Lower leg skin (tissue), 3 donors: ENCODE results near the gene ACVR1.

Source experiments
- CTCF ChIP-seq, 3 donors: fragments of 450-650 bp; IDR thresholded peaks; one replicate each; pipeline ENCODE4 v1.5.1; 2016; ENCODE audit warnings: antibody characterized with exemption in 3 of 3, mild to moderate bottlenecking in 3 of 3, moderate library complexity in 2 of 3
- POLR2A ChIP-seq, 2 donors: fragments of 450-650 bp; IDR thresholded peaks; one replicate each; pipeline ENCODE4 v1.6.1; 2016 to 2017; ENCODE audit warnings: antibody characterized with exemption in 2 of 2, mild to moderate bottlenecking in 1 of 2, moderate library complexity in 1 of 2

DNA sequence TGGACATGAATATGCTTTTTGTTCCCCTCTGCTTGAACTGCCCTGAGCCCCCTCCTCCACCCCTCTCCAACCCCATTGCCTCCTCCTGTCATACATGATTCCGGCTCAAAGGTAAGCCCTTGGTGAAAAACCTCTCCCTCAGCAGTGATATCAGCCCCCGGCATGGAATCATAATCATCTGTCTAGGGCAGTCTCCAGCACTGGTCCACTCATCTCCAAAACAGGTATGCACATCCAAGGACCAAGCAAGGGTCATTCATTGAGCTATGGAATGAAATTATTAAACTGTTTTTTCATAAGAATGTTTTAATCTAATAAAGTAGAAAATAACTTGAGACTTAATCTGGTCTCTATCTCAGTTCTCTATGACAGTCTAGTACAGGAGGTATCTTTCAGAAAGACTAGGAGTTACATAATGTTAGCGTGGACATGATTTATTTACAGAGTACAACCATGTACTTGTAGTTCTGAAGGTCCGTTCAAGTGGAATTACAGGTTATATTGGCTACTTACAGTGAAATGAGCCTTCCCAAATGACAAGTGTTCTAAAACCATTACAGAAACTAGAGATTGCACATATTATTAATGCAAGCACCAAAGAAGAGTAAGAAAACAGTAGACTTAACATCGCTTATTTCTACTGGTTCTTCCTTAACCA, 75.2 kb downstream of the ACVR1 start:
- no peak for TF ChIP-seq POLR2A (IDR thresholded peaks at IDR 0.05)
- TF ChIP-seq CTCF (IDR thresholded peaks at IDR 0.05), result no peak
